Measurements from ENCODE around the gene PTCRA. TPM values are rescaled to one million over a fixed set of nuclear protein-coding genes. Genes with fewer than 3 reads are reported as not detected.

The PTCRA gene
- total and polyA plus RNA-seq, 10 donors = 1.1 to 15.5 (median 4.6) TPM

- Histone ChIP-seq H3K27ac (peak overlapping the region in 1 of 8 donors; percentile 13), H3K4me1 (peaks cover 13 to 59% (median 31%) of the 10 kb centered on the region in 6 donors), H3K36me3 (peaks cover 3 to 98% (median 82%) of the 10 kb centered on the region in 6 donors), H3K27me3 (replicated peaks in 1 of 7) (no peaks in the 10 kb centered on the region), H3K9me3 (no peaks in the 10 kb centered on the region), H3K4me3 (no peak overlapping the region)
- intact Hi-C loops (cut with DNase I; ENCODE audit: low total_unique reads) = no loop called here
- 91 to 94% (median 93%) methylated on average over 12 to 13 of the region's 13 CpGs for WGBS, 5 donors
- TF ChIP-seq POLR2AphosphoS5 (IDR thresholded peaks at IDR 0.05) (no peak), POLR2A (IDR thresholded peaks at IDR 0.05) (no peak)
- TF ChIP-seq, protein P1, sequence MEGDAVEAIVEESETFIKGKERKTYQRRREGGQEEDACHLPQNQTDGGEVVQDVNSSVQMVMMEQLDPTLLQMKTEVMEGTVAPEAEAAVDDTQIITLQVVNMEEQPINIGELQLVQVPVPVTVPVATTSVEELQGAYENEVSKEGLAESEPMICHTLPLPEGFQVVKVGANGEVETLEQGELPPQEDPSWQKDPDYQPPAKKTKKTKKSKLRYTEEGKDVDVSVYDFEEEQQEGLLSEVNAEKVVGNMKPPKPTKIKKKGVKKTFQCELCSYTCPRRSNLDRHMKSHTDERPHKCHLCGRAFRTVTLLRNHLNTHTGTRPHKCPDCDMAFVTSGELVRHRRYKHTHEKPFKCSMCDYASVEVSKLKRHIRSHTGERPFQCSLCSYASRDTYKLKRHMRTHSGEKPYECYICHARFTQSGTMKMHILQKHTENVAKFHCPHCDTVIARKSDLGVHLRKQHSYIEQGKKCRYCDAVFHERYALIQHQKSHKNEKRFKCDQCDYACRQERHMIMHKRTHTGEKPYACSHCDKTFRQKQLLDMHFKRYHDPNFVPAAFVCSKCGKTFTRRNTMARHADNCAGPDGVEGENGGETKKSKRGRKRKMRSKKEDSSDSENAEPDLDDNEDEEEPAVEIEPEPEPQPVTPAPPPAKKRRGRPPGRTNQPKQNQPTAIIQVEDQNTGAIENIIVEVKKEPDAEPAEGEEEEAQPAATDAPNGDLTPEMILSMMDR (IDR thresholded peaks at IDR 0.05 in 8 of 11, conservative IDR thresholded peaks at IDR 0.05 in 3 of 11) = no peak
- DNase-seq = no peak
These were observed 21.9 kb downstream of the PTCRA start for GRCh38 chr6:42937548-42938427.

- WGBS, 5 donors = 85 to 94% (median 89%) methylated on average over 3 to 5 of the region's 5 CpGs
- intact Hi-C loops (cut with DNase I; ENCODE audit: low total_unique reads) = no loop called here
These were observed 22.6 kb downstream of the PTCRA start for GRCh38 chr6:42938428-42938796.

DNA sequence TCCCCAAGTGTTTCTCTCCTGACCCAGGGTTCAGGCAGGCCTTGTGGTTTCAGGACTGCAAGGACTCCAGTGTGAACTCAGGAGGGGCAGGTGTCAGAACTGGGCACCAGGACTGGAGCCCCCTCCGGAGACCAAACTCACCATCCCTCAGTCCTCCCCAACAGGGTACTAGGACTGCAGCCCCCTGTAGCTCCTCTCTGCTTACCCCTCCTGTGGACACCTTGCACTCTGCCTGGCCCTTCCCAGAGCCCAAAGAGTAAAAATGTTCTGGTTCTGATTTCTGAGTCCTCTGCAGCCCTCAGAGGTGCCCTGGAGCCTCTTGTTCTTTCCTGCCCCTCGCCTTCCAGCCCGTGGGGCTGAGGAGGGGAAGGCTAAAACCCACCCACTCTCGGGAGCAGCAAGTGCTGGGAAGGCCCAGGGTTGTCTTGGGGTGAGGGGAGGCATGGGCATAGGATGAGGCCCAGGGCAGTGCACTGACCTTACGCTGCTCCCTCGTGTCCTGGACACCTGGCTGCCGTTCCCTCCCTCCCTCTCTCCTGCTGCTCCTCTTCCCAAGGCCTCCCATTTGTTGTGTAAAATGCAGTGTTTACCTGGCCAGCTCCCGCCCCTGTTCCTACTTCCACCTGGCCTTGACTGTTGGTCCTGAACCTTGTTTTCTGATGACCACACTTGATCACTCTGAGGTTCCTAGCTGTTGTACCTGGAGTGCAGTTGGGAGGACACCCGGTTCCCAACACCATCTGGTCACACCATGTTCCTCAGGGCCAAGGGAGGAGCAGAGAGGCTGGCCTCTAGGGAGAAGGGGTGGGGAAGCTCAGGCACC is 23.3 kb downstream of the PTCRA start:
- Histone ChIP-seq H3K4me3 (no peak overlapping the region), H3K36me3 (peaks cover 3 to 100% (median 92%) of the 10 kb centered on the region in 6 donors), H3K4me1 (peaks cover 3 to 45% (median 17%) of the 10 kb centered on the region in 6 donors), H3K27ac (peak overlapping the region in 1 of 8 donors; percentile 13), H3K9me3 (no peaks in the 10 kb centered on the region), H3K27me3 (replicated peaks in 1 of 7) (no peaks in the 10 kb centered on the region)
- intact Hi-C loops (cut with DNase I; ENCODE audit: low total_unique reads) = no loop called here
- DNase-seq = no peak
- WGBS, 5 donors = 74 to 87% (median 86%) methylated on average over 9 of the region's 9 CpGs
- TF ChIP-seq, protein P1 (IDR thresholded peaks at IDR 0.05 in 8 of 11, conservative IDR thresholded peaks at IDR 0.05 in 3 of 11) = no peak
- peak in 2 of 3 donors; percentile 21 to 44 for TF ChIP-seq POLR2AphosphoS5 (IDR thresholded peaks at IDR 0.05)

More at GRCh38 chr6:42938428-42938796, 22.6 kb downstream of the PTCRA start:
- Histone ChIP-seq H3K36me3 (peaks cover 3 to 98% (median 88%) of the 10 kb centered on the region in 6 donors), H3K27ac (peak overlapping the region in 1 of 8 donors; percentile 13), H3K4me1 (peaks cover 7 to 53% (median 25%) of the 10 kb centered on the region in 6 donors), H3K9me3 (no peaks in the 10 kb centered on the region), H3K27me3 (replicated peaks in 1 of 7) (no peaks in the 10 kb centered on the region), H3K4me3 (no peak overlapping the region)
- DNase-seq = no peak
- TF ChIP-seq POLR2AphosphoS5 (IDR thresholded peaks at IDR 0.05) (peak in 1 of 3 donors; percentile 57), POLR2A (IDR thresholded peaks at IDR 0.05) (no peak)

GRCh38 chr6:42939810-42940167 is 23.9 kb downstream of the PTCRA start:
- Histone ChIP-seq H3K27ac (no peak overlapping the region), H3K27me3 (replicated peaks in 1 of 7) (no peaks in the 10 kb centered on the region), H3K4me3 (no peak overlapping the region), H3K4me1 (peaks cover 0 to 39% (median 11%) of the 10 kb centered on the region in 6 donors), H3K9me3 (no peaks in the 10 kb centered on the region), H3K36me3 (peaks cover 3 to 100% (median 92%) of the 10 kb centered on the region in 6 donors)
- DNase-seq = no peak
- WGBS, 5 donors = 61 to 81% (median 73%) methylated on average over 4 of the region's 4 CpGs
- intact Hi-C loops (cut with DNase I; ENCODE audit: low total_unique reads) = no loop called here
- TF ChIP-seq, protein P1 (IDR thresholded peaks at IDR 0.05 in 8 of 11, conservative IDR thresholded peaks at IDR 0.05 in 3 of 11) = no peak
- TF ChIP-seq POLR2A (IDR thresholded peaks at IDR 0.05) (no peak), POLR2AphosphoS5 (IDR thresholded peaks at IDR 0.05) (no peak)
